CD4-positive, alpha-beta T cell (primary cell): ENCODE results near the gene RTL5. TPM values are rescaled to one million over a fixed set of nuclear protein-coding genes. Genes with fewer than 3 reads are reported as not detected.

ENCODE experiments used
- ATAC-seq: fragments of 200-7000 bp; cut with Tn5 transposase; one replicate; pipeline ENCODE4 v1.10.0; 2022; ENCODE audit warnings: mild to moderate bottlenecking; ENCODE audit not compliant: poor library complexity
- CTCF ChIA-PET: fragments of 350-600 bp; sonication (Branson Sonifier 250); formaldehyde crosslinking; loops from one replicate; lab custom pipeline; 2021; ENCODE audit warnings: antibody characterized with exemption, inconsistent platforms; lab: Charles Lee
- POLR2A ChIA-PET: fragments of 350-600 bp; sonication (Branson Sonifier 250); formaldehyde crosslinking; loops from one replicate; lab custom pipeline; 2021; ENCODE audit warnings: antibody characterized with exemption, inconsistent platforms; lab: Charles Lee
- DNase-seq, 14 experiments: peaks; one replicate each; pipeline ENCODE4 v3.0.0-alpha.2; 2013 to 2020; ENCODE audit warnings: mixed read lengths in 2 of 14
- H3K27ac ChIP-seq, 2 donors: one replicate each; pipeline versions ENCODE4 v1.5.1 to v1.7.0; 2013; ENCODE audit warnings: low read length in 2 of 2, low read depth in 1 of 2, mild to moderate bottlenecking in 1 of 2
- H3K27me3 ChIP-seq, 2 experiments: 1 replicate in 1 of 2; 2 replicates in 1 of 2; pipeline versions ENCODE4 v1.6.1 to v1.7.0; 2013; ENCODE audit warnings: low read length in 2 of 2, control low read depth in 1 of 2, mild to moderate bottlenecking in 1 of 2, moderate library complexity in 1 of 2; ENCODE audit not compliant: insufficient read depth in 2 of 2, control insufficient read depth in 1 of 2
- H3K36me3 ChIP-seq: one replicate; pipeline ENCODE4 v1.6.1; 2013; ENCODE audit warnings: low read length, control low read depth; ENCODE audit not compliant: insufficient read depth
- H3K4me1 ChIP-seq: one replicate; pipeline ENCODE4 v1.6.1; 2013; ENCODE audit warnings: low read length, control low read depth; ENCODE audit not compliant: insufficient read depth
- H3K4me3 ChIP-seq: one replicate; pipeline ENCODE4 v1.5.1; 2013; ENCODE audit warnings: mild to moderate bottlenecking, low read length, moderate library complexity
- H3K9me3 ChIP-seq, 2 experiments: 1 replicate in 1 of 2; 2 replicates in 1 of 2; pipeline versions ENCODE4 v1.6.1 to v1.7.0; 2013; ENCODE audit warnings: low read length in 2 of 2, mild to moderate bottlenecking in 2 of 2, control low read depth in 1 of 2, moderate library complexity in 1 of 2; ENCODE audit not compliant: control insufficient read depth in 1 of 2, insufficient read depth in 1 of 2
- H3K27ac Mint-ChIP-seq: one replicate; pipeline ENCODE4 v1.8.0; 2020; ENCODE audit warnings: mixed read lengths
- H3K27me3 Mint-ChIP-seq: one replicate; pipeline ENCODE4 v1.8.0; 2021; ENCODE audit warnings: mixed read lengths
- H3K36me3 Mint-ChIP-seq: one replicate; pipeline ENCODE4 v1.8.0; 2021; ENCODE audit warnings: low read depth, mixed read lengths
- H3K4me1 Mint-ChIP-seq: one replicate; pipeline ENCODE4 v1.8.0; 2021; ENCODE audit warnings: low read depth, mixed read lengths
- H3K4me3 Mint-ChIP-seq: one replicate; pipeline ENCODE4 v1.8.0; 2020; ENCODE audit warnings: mild to moderate bottlenecking, mixed read lengths
- H3K9me3 Mint-ChIP-seq: one replicate; pipeline ENCODE4 v1.8.0; 2020; ENCODE audit warnings: mixed read lengths
- intact Hi-C, 2 experiments: fragments of 100-400 bp; cut with DNase I in 1 of 2; cut with micrococcal nuclease in 1 of 2; formaldehyde crosslinking; loops; one replicate each; pipeline versions ENCODE4 v1.15.1 to v1.9.0; 2023 to 2025; cut with DNase I, micrococcal nuclease
- total RNA-seq, 174 experiments: library from RNA in 2 of 174; stranded (reverse) in 2 of 174; gene quantifications; one replicate each; pipeline ENCODE4 v1.2.3 and lab custom pipeline; 2021 to 2026
- TF ChIP-seq, protein P1 (sequence below): fragments of 200-600 bp; IDR thresholded peaks from one replicate; pipeline ENCODE4 v1.8.0; 2022; ENCODE audit warnings: antibody characterized with exemption, mild to moderate bottlenecking

RTL5 gene
- total RNA-seq, 2 experiments from 2014 or later: 1.1 to 1.2 TPM

- no peaks in the 10 kb centered on the region for H3K27me3 ChIP-seq
- H3K4me3 ChIP-seq: no peak overlapping the region
- H3K9me3 ChIP-seq: no peaks in the 10 kb centered on the region
- peaks cover 77% of the 10 kb centered on the region for H3K4me1 ChIP-seq
- TF ChIP-seq, protein P1, sequence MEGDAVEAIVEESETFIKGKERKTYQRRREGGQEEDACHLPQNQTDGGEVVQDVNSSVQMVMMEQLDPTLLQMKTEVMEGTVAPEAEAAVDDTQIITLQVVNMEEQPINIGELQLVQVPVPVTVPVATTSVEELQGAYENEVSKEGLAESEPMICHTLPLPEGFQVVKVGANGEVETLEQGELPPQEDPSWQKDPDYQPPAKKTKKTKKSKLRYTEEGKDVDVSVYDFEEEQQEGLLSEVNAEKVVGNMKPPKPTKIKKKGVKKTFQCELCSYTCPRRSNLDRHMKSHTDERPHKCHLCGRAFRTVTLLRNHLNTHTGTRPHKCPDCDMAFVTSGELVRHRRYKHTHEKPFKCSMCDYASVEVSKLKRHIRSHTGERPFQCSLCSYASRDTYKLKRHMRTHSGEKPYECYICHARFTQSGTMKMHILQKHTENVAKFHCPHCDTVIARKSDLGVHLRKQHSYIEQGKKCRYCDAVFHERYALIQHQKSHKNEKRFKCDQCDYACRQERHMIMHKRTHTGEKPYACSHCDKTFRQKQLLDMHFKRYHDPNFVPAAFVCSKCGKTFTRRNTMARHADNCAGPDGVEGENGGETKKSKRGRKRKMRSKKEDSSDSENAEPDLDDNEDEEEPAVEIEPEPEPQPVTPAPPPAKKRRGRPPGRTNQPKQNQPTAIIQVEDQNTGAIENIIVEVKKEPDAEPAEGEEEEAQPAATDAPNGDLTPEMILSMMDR: no peak
- peaks cover 5% of the 10 kb centered on the region for H3K36me3 ChIP-seq
- ChIA-PET CTCF (interaction anchor here (0.8 to 1.2 kb wide), 3 partner anchors 21 to 87 kb away, joined by 3 to 5 read pairs (median 3); no protein-coding TSS in a partner anchor), POLR2A (interaction anchor here (1.0 to 1.2 kb wide), 4 partner anchors 10 to 27 kb away, joined by 3 to 5 read pairs (median 4); no protein-coding TSS in a partner anchor)
- intact Hi-C loops: loop anchor here in 1 of 2 experiments (2.0 kb wide), 1 partner anchor 23 kb away; no protein-coding TSS in a partner anchor
- ATAC-seq (peak; percentile 78), DNase-seq (peak in 11 of 14 experiments; percentile 15 to 93 (median 37))
- peak overlapping the region; percentile 65 for H3K4me3 Mint-ChIP-seq
- H3K36me3 Mint-ChIP-seq: no peaks in the 10 kb centered on the region
- H3K27ac ChIP-seq: peak overlapping the region; percentile 26 to 76
- peaks cover 46% of the 10 kb centered on the region for H3K4me1 Mint-ChIP-seq
- peaks cover 19% of the 10 kb centered on the region for H3K27me3 Mint-ChIP-seq
- H3K27ac Mint-ChIP-seq: peak overlapping the region; percentile 80
- H3K9me3 Mint-ChIP-seq: no peaks in the 10 kb centered on the region
Observed at GRCh38 chrX:72105436-72105835, 26.3 kb downstream of the RTL5 start.

DNA sequence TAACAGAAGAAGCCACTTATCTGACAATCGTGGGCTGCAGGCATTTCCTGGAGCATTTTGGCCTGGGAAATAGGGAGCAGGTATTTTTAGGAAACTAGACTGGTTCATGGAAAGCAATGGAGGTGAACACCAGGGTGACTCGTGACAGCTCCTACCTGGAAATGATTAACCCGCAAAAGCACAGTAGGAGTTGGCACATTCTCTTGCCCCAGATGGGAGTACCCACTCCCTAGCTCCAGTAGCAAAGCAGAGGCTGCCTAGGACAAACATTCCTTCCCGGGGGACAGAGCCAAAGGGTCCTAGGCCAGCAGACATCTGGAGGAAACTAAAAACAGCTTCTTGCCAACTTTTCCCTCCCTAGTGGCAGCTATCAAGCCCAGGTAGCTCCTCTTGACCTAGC lies 29.0 kb downstream of the RTL5 start:
- Histone ChIP-seq H3K4me3 (peak overlapping the region; percentile 61), H3K4me1 (peaks cover 72% of the 10 kb centered on the region), H3K27ac (peak overlapping the region in 1 of 2 donors; percentile 40), H3K36me3 (no peaks in the 10 kb centered on the region), H3K9me3 (no peaks in the 10 kb centered on the region), H3K27me3 (peaks cover 0 to 2% of the 10 kb centered on the region in 2 experiments)
- ATAC-seq (no peak), DNase-seq (no peak)
- no peak overlapping the region for H3K4me3 Mint-ChIP-seq
- CTCF ChIA-PET: no interaction called here
- TF ChIP-seq, protein P1: no peak
- peaks cover 24% of the 10 kb centered on the region for H3K27me3 Mint-ChIP-seq
- peaks cover 53% of the 10 kb centered on the region for H3K4me1 Mint-ChIP-seq
- intact Hi-C loops: loop anchor here (2.0 to 5.0 kb wide), 2 partner anchors 22 to 55 kb away; no protein-coding TSS in a partner anchor
- no peaks in the 10 kb centered on the region for H3K9me3 Mint-ChIP-seq
- POLR2A ChIA-PET: no interaction called here
- no peak overlapping the region for H3K27ac Mint-ChIP-seq
- H3K36me3 Mint-ChIP-seq: no peaks in the 10 kb centered on the region

GRCh38 chrX:72102126-72102525 lies 29.6 kb downstream of the RTL5 start:
- CTCF ChIA-PET: no interaction called here
- Histone ChIP-seq H3K4me1 (peaks cover 68% of the 10 kb centered on the region), H3K36me3 (no peaks in the 10 kb centered on the region), H3K4me3 (peak overlapping the region; percentile 61), H3K9me3 (no peaks in the 10 kb centered on the region), H3K27me3 (peaks cover 0 to 2% of the 10 kb centered on the region in 2 experiments), H3K27ac (no peak overlapping the region)
- Mint-ChIP-seq H3K27ac (peak overlapping the region; percentile 81), H3K4me1 (peaks cover 47% of the 10 kb centered on the region), H3K36me3 (no peaks in the 10 kb centered on the region), H3K9me3 (no peaks in the 10 kb centered on the region), H3K4me3 (peak overlapping the region; percentile 82), H3K27me3 (peaks cover 19% of the 10 kb centered on the region)
- TF ChIP-seq, protein P1: no peak
- POLR2A ChIA-PET: no interaction called here
- peak in 1 of 14 experiments; percentile 43 for DNase-seq
- ATAC-seq: no peak
- intact Hi-C loops: loop anchor here (2.0 to 5.0 kb wide), 2 partner anchors 23 to 55 kb away; no protein-coding TSS in a partner anchor
